Type B pancreatic cell (in vitro differentiated cells): Measurements from ENCODE around the gene TPRX1. TPM values are rescaled to one million over a fixed set of nuclear protein-coding genes. Genes with fewer than 3 reads are reported as not detected.
"Not testable (repeated sequence)": the region's sequence is repeated elsewhere in the genome, so short reads cannot be mapped to it uniquely, and the experiment has no call there.

Source experiments
- DNase-seq: peaks from one replicate; pipeline ENCODE4 v3.0.0; 2021; ENCODE audit warnings: mixed read lengths; ENCODE audit not compliant: unreplicated experiment; ENCODE audit errors: extremely low spot score
- H3K27ac Mint-ChIP-seq: 2 replicates; pipeline ENCODE4 v1.8.0; 2021; ENCODE audit warnings: mild to moderate bottlenecking, mixed read lengths
- H3K27me3 Mint-ChIP-seq: 2 replicates; pipeline ENCODE4 v1.8.0; 2021; ENCODE audit warnings: mixed read lengths
- H3K36me3 Mint-ChIP-seq: 2 replicates; pipeline ENCODE4 v1.8.0; 2021; ENCODE audit warnings: mixed read lengths
- H3K4me1 Mint-ChIP-seq: one replicate; pipeline ENCODE4 v1.8.0; 2021; ENCODE audit warnings: mixed read lengths; ENCODE audit not compliant: unreplicated experiment
- H3K4me3 Mint-ChIP-seq: 2 replicates; pipeline ENCODE4 v1.8.0; 2021; ENCODE audit warnings: mild to moderate bottlenecking, mixed read lengths
- H3K9me3 Mint-ChIP-seq: 2 replicates; pipeline ENCODE4 v1.8.0; 2021; ENCODE audit warnings: mixed read lengths
- CTCF ChIP-seq: fragments of 200-600 bp; sonication (generic); conservative IDR thresholded peaks from 2 replicates; pipeline ENCODE4 v1.5.0; 2021; ENCODE audit warnings: antibody characterized with exemption, mild to moderate bottlenecking
- total RNA-seq: library from RNA; stranded (reverse); gene quantifications from 2 replicates; pipeline ENCODE4 v1.2.1, GENCODE V29; 2021; ENCODE audit warnings: low replicate concordance

The TPRX1 gene
- total RNA-seq, 1 donor from 2014 or later = not detected

- Mint-ChIP-seq H3K27ac (no peak overlapping the region), H3K36me3 (no peaks in the 10 kb centered on the region), H3K9me3 (no peaks in the 10 kb centered on the region), H3K4me1 (no peaks in the 10 kb centered on the region), H3K27me3 (peaks cover 11% of the 10 kb centered on the region), H3K4me3 (no peak overlapping the region)
- TF ChIP-seq CTCF = no peak
- DNase-seq = no peak
Observed at GRCh38 chr19:47767349-47767748, 37.0 kb downstream of the TPRX1 start.

GRCh38 chr19:47766670-47767069 lies 37.7 kb downstream of the TPRX1 start:
- no peak for TF ChIP-seq CTCF

GRCh38 chr19:47766359-47766620 lies 38.1 kb downstream of the TPRX1 start:
- no peak overlapping the region for H3K4me3 Mint-ChIP-seq
- no peak overlapping the region for H3K27ac Mint-ChIP-seq
- no peak for TF ChIP-seq CTCF
- H3K27me3 Mint-ChIP-seq = peaks cover 11% of the 10 kb centered on the region
- no peaks in the 10 kb centered on the region for H3K9me3 Mint-ChIP-seq
- DNase-seq = no peak
- H3K36me3 Mint-ChIP-seq = no peaks in the 10 kb centered on the region
- no peaks in the 10 kb centered on the region for H3K4me1 Mint-ChIP-seq

More at GRCh38 chr19:47766670-47767069, 37.7 kb downstream of the TPRX1 start:
- H3K9me3 Mint-ChIP-seq = no peaks in the 10 kb centered on the region
- H3K27ac Mint-ChIP-seq = no peak overlapping the region
- H3K27me3 Mint-ChIP-seq = peaks cover 11% of the 10 kb centered on the region
- H3K4me1 Mint-ChIP-seq = no peaks in the 10 kb centered on the region
- no peak overlapping the region for H3K4me3 Mint-ChIP-seq
- H3K36me3 Mint-ChIP-seq = no peaks in the 10 kb centered on the region
- no peak for DNase-seq

GRCh38 chr19:47765523-47766358 lies 38.6 kb downstream of the TPRX1 start:
- no peaks in the 10 kb centered on the region for H3K36me3 Mint-ChIP-seq
- peak; percentile 88 for TF ChIP-seq CTCF
- H3K4me1 Mint-ChIP-seq = no peaks in the 10 kb centered on the region
- H3K9me3 Mint-ChIP-seq = no peaks in the 10 kb centered on the region
- no peak for DNase-seq
- H3K27ac Mint-ChIP-seq = no peak overlapping the region
- no peak overlapping the region for H3K4me3 Mint-ChIP-seq
- peaks cover 11% of the 10 kb centered on the region for H3K27me3 Mint-ChIP-seq

GRCh38 chr19:47764705-47765104 lies 39.6 kb downstream of the TPRX1 start:
- not testable (repeated sequence) for H3K27ac Mint-ChIP-seq, DNase-seq, H3K4me3 Mint-ChIP-seq, H3K4me1 Mint-ChIP-seq, H3K27me3 Mint-ChIP-seq, H3K36me3 Mint-ChIP-seq, H3K9me3 Mint-ChIP-seq

GRCh38 chr19:47762615-47763308 lies 41.6 kb downstream of the TPRX1 start:
- Mint-ChIP-seq H3K4me3 (no peak overlapping the region), H3K27me3 (no peaks in the 10 kb centered on the region), H3K9me3 (no peaks in the 10 kb centered on the region), H3K27ac (no peak overlapping the region), H3K36me3 (peaks cover 11% of the 10 kb centered on the region), H3K4me1 (no peaks in the 10 kb centered on the region)
- TF ChIP-seq CTCF = no peak
- no peak for DNase-seq
